GM12864 (cell line): ENCODE measurements around the gene ABCA1.
"Not testable (repeated sequence)": the region's sequence is repeated elsewhere in the genome, so short reads cannot be mapped to it uniquely, and the experiment has no call there.

Experiments
- DNase-seq: peaks from one replicate; pipeline ENCODE4 v3.0.0-alpha.2; 2011; ENCODE audit warnings: low read depth
- H3K4me3 ChIP-seq: 2 replicates; pipeline ENCODE4 v1.5.1; 2011; ENCODE audit warnings: mild to moderate bottlenecking, low read depth, low read length, control low read depth
- CTCF ChIP-seq: IDR thresholded peaks from 2 replicates; pipeline ENCODE4 v1.5.1; 2011; ENCODE audit warnings: low read depth, mild to moderate bottlenecking, moderate library complexity, low read length, control low read depth, inconsistent platforms; ENCODE audit errors: missing control alignments

Gene ABCA1

GRCh38 chr9:104863180-104863883 is 64.6 kb downstream of the ABCA1 start:
- no peak overlapping the region for H3K4me3 ChIP-seq
- TF ChIP-seq CTCF, result peak; percentile 81
- peak; percentile 30 for DNase-seq

GRCh38 chr9:104861397-104861796 is 66.6 kb downstream of the ABCA1 start:
- no peak for TF ChIP-seq CTCF
- no peak for DNase-seq
- H3K4me3 ChIP-seq, result no peak overlapping the region

DNA sequence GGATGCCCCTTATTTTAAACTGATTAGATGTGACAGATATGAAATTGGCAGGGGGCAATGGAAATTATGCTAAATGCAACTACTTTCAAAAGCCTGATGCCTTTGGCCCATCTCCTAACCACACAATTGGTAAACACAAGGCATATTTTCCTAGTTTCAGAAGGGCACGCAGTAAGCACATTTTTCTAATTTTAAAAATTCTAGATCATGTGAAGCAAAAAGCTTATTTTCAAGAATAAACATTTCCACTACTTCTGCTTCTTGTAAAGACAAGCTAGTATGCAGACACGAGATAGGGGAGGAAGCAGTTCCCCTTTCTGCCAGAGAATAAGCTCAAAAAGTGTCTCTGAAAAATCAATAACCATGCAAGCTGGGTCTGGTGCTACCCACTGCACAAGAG is 67.7 kb downstream of the ABCA1 start:
- TF ChIP-seq CTCF, result no peak
- DNase-seq, result peak; percentile 33

DNA sequence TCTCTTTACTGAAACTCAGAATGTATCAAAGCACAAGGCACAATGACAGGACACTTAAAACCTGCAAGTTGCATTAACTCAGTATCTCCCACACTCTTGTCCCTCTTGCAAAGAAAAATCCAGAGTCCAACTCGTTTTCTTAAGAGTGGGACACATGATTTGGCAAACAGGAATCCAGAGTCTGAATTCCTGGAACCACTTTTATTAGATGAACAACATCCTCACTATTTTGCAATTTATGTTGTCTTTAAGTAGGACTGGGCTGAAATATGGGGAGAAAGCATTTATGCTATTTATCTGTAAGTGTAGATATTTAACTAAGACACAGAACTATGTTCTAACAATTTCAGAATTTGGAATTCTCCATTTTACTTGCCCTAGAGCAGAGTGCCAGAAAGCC is 69.1 kb downstream of the ABCA1 start:
- no peak for TF ChIP-seq CTCF
- no peak for DNase-seq
- no peak overlapping the region for H3K4me3 ChIP-seq

More for the DNA sequence above, 67.7 kb downstream of the ABCA1 start:
- no peak overlapping the region for H3K4me3 ChIP-seq

DNA sequence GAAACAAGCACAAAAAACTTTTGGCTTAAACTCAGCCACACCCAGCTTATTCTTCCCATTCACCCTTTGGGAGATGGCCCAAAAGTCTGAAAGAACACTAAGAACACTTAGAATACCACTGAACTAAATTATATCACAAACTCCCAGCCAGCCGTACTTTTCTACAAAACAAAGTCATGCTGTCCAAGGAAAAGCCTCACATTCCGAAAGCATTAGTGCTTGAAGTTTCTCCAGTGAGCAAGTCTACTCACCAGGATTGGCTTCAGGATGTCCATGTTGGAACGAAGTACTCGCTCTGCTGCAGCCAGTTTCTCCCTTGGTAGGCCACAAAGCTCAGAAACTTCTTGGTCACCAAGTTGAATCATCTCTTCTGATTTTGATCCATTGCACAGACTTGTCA is 69.7 kb downstream of the ABCA1 start:
- DNase-seq, result no peak
- TF ChIP-seq CTCF, result no peak
- H3K4me3 ChIP-seq, result no peak overlapping the region

DNA sequence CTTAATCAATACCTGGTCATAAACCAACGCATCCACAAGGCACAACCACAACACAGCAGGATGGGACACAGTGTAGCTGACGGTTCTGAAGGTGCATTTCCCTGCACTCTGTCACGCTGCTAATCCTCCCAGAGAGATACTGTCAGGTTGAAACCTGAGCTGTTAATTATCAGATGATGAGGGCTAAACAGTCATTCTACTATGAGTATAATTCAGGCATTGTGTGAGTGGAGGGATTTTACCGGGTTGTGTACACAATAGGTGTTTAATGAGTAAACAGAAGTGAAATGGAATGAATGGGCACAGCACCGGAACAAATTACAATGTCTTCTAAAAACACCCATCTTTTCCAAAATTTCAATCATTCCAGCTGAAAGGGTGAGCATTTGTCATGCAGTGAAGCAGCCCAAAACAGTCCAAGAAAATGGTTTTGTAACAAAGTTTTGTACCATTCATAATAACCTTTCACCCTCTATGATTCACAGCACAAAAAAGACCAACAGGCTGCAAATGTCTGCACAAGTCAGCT is 71.5 kb downstream of the ABCA1 start:
- DNase-seq, result no peak
- H3K4me3 ChIP-seq, result no peak overlapping the region
- TF ChIP-seq CTCF, result no peak

GRCh38 chr9:104855807-104856206 is 72.1 kb downstream of the ABCA1 start:
- no peak for TF ChIP-seq CTCF
- no peak for DNase-seq
- no peak overlapping the region for H3K4me3 ChIP-seq

DNA sequence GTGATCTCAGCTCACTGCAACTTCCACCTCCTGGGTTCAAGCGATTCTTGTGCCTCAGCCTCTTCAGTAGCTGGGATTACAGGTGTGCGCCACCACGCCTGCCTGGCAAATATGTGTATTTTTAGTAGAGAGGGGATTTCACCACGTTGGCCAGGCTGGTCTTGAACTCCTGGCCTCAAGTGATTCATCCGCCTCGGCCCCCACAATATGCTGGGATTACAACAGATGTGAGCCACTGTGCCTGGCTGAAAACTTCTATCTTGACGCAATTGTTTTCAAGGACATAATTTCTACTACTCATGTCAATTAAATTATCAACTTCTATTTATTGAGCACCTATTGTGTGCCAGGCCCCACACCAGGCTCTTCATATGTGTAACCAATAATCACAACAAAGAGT is 72.7 kb downstream of the ABCA1 start:
- not testable (repeated sequence) for DNase-seq, H3K4me3 ChIP-seq
